ENCODE measurements around the gene CHRNA7.

DNA sequence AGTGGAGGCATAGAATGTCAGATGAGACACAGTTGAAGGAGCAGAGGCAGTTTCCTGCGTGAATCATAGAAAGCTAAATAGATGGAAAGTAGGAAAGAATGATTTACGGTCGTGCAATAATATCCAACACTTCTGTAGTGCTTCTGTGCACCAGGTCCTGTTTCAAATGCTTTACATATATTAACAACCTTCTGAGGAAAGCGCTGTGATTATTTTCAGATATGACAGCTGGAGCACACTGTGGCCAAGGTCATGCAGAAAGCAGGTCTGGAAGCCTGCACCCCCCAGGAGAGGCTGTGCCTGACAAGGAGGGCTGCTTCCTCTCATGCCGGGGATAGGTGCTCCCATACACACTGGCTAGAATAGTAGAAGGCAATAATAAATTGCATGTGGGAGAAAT lies 104.5 kb downstream of the CHRNA7 start:
- TF ChIP-seq POLR2A (IDR thresholded peaks at IDR 0.05) (no peak), CTCF (IDR thresholded peaks at IDR 0.05) (no peak), POLR2AphosphoS5 (IDR thresholded peaks at IDR 0.05) (no peak)

Data from breast epithelium (tissue), 3 donors.